HFFc6 (cell line): ENCODE data around the gene MACROH2A1. TPM values are rescaled to one million over a fixed set of nuclear protein-coding genes. Genes with fewer than 3 reads are reported as not detected.

Experiments used
- DNase-seq: peaks from one replicate; pipeline ENCODE4 v3.0.0-alpha.2; 2018
- H3K27ac Mint-ChIP-seq: 2 replicates; pipeline ENCODE4 v1.8.0; 2020; ENCODE audit warnings: mild to moderate bottlenecking, mixed read lengths
- H3K27me3 Mint-ChIP-seq: 2 replicates; pipeline ENCODE4 v1.8.0; 2021; ENCODE audit warnings: mild to moderate bottlenecking, moderate library complexity, mixed read lengths; ENCODE audit not compliant: insufficient read depth
- H3K36me3 Mint-ChIP-seq: 2 replicates; pipeline ENCODE4 v1.8.0; 2021; ENCODE audit warnings: low read depth, mixed read lengths
- H3K4me1 Mint-ChIP-seq: 2 replicates; pipeline ENCODE4 v1.8.0; 2020; ENCODE audit warnings: low read depth, mixed read lengths
- H3K4me3 Mint-ChIP-seq: 2 replicates; pipeline ENCODE4 v1.8.0; 2020; ENCODE audit warnings: mild to moderate bottlenecking, moderate library complexity, mixed read lengths
- H3K9me3 Mint-ChIP-seq: 2 replicates; pipeline ENCODE4 v1.8.0; 2020; ENCODE audit warnings: mild to moderate bottlenecking, mixed read lengths
- CTCF ChIP-seq: fragments of 200-600 bp; sonication (generic); IDR thresholded peaks from 2 replicates; pipeline ENCODE4 v1.5.0; 2021; ENCODE audit warnings: antibody characterized with exemption, mild to moderate bottlenecking
- total RNA-seq, 6 experiments: library from RNA; stranded (reverse); fragmentation: NEBNext Ultra II Directional; extraction: Animal tissue kit (Norgen Biotek cat#: 25700); gene quantifications; 2 replicates in 1 of 6; 3 replicates in 5 of 6; pipeline ENCODE4 v1.2.3, GENCODE V29; 2021

Gene MACROH2A1
- total RNA-seq, 6 experiments from 2014 or later, result 116 to 144 (median 127) TPM

- peaks cover 6% of the 10 kb centered on the region; the same call in 1 of the 2 replicates for H3K9me3 Mint-ChIP-seq
- H3K27ac Mint-ChIP-seq, result no peak overlapping the region
- no peaks in the 10 kb centered on the region; the same call in 1 of the 2 replicates for H3K36me3 Mint-ChIP-seq
- H3K27me3 Mint-ChIP-seq, result peaks cover 18% of the 10 kb centered on the region
- no peak for TF ChIP-seq CTCF
- no peak for DNase-seq
- H3K4me1 Mint-ChIP-seq, result no peaks in the 10 kb centered on the region
- H3K4me3 Mint-ChIP-seq, result no peak overlapping the region
These were observed 18.1 kb upstream of the MACROH2A1 start for GRCh38 chr5:135417083-135417482.

- Mint-ChIP-seq H3K36me3 (0 out of 2 replicates have a peak, but pooled peaks cover 4% of the 10 kb centered on the region), H3K4me3 (no peak overlapping the region), H3K27me3 (peaks cover 8% of the 10 kb centered on the region), H3K9me3 (peaks cover 4% of the 10 kb centered on the region; the same call in 1 of the 2 replicates), H3K4me1 (peaks cover 10% of the 10 kb centered on the region), H3K27ac (no peak overlapping the region)
- TF ChIP-seq CTCF, result no peak
- no peak for DNase-seq
These were observed 6.1 kb upstream of the MACROH2A1 start for GRCh38 chr5:135405082-135405481.

- no peak for TF ChIP-seq CTCF
- H3K4me1 Mint-ChIP-seq, result peaks cover 31% of the 10 kb centered on the region
- DNase-seq, result no peak
- peaks cover 4% of the 10 kb centered on the region; the same call in 1 of the 2 replicates for H3K9me3 Mint-ChIP-seq
- peaks cover 7% of the 10 kb centered on the region for H3K27me3 Mint-ChIP-seq
- H3K27ac Mint-ChIP-seq, result no peak overlapping the region
- peaks cover 9% of the 10 kb centered on the region; the same call in 1 of the 2 replicates for H3K36me3 Mint-ChIP-seq
- H3K4me3 Mint-ChIP-seq, result no peak overlapping the region
These were observed 3.0 kb upstream of the MACROH2A1 start for GRCh38 chr5:135402031-135402430.

- peaks cover 4% of the 10 kb centered on the region; the same call in 1 of the 2 replicates for H3K9me3 Mint-ChIP-seq
- H3K27ac Mint-ChIP-seq, result no peak overlapping the region
- TF ChIP-seq CTCF, result no peak
- peaks cover 9% of the 10 kb centered on the region; the same call in 1 of the 2 replicates for H3K36me3 Mint-ChIP-seq
- no peak overlapping the region for H3K4me3 Mint-ChIP-seq
- H3K27me3 Mint-ChIP-seq, result peaks cover 7% of the 10 kb centered on the region
- no peak for DNase-seq
- H3K4me1 Mint-ChIP-seq, result peaks cover 43% of the 10 kb centered on the region
These were observed 1.8 kb upstream of the MACROH2A1 start for GRCh38 chr5:135400866-135401265.

- Mint-ChIP-seq H3K9me3 (peaks cover 1% of the 10 kb centered on the region; the same call in 1 of the 2 replicates), H3K36me3 (peaks cover 12% of the 10 kb centered on the region), H3K4me3 (peak overlapping the region; percentile 86), H3K4me1 (peaks cover 52% of the 10 kb centered on the region), H3K27me3 (peaks cover 7% of the 10 kb centered on the region), H3K27ac (peak overlapping the region; percentile 93)
- DNase-seq, result no peak
- no peak for TF ChIP-seq CTCF
These were observed 937 bp upstream of the MACROH2A1 start for GRCh38 chr5:135399794-135400542.
